ENCODE data around the gene HINFP.

Gene HINFP

GRCh38 chr11:119148720-119149017 is 27.3 kb downstream of the HINFP start:
- TF ChIP-seq, protein P1, sequence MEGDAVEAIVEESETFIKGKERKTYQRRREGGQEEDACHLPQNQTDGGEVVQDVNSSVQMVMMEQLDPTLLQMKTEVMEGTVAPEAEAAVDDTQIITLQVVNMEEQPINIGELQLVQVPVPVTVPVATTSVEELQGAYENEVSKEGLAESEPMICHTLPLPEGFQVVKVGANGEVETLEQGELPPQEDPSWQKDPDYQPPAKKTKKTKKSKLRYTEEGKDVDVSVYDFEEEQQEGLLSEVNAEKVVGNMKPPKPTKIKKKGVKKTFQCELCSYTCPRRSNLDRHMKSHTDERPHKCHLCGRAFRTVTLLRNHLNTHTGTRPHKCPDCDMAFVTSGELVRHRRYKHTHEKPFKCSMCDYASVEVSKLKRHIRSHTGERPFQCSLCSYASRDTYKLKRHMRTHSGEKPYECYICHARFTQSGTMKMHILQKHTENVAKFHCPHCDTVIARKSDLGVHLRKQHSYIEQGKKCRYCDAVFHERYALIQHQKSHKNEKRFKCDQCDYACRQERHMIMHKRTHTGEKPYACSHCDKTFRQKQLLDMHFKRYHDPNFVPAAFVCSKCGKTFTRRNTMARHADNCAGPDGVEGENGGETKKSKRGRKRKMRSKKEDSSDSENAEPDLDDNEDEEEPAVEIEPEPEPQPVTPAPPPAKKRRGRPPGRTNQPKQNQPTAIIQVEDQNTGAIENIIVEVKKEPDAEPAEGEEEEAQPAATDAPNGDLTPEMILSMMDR (IDR thresholded peaks at IDR 0.05; ENCODE audit: low read depth, low read length, missing control alignments): no peak
- peak overlapping the region; percentile 47 for H3K4me3 ChIP-seq (replicated peaks; ENCODE audit: low read depth, low read length)
- DNase-seq (ENCODE audit: extremely low read depth, low read depth): no peak

GRCh38 chr11:119149018-119149785 is 27.8 kb downstream of the HINFP start, which contains the start of gene ABCG4:
TSS of gene ABCG4 (plus strand) at chr11:119149052. CDS start at chr11:119149966, 914 bp downstream.
- DNase-seq (ENCODE audit: extremely low read depth, low read depth): no peak
- TF ChIP-seq, protein P1 (IDR thresholded peaks at IDR 0.05; ENCODE audit: low read depth, low read length, missing control alignments): no peak
- H3K4me3 ChIP-seq (replicated peaks; ENCODE audit: low read depth, low read length): peak within 1 kb of the TSS; percentile 47

- TF ChIP-seq, protein P1 (IDR thresholded peaks at IDR 0.05; ENCODE audit: low read depth, low read length, missing control alignments): no peak
- no peak for DNase-seq (ENCODE audit: extremely low read depth, low read depth)
- H3K4me3 ChIP-seq (replicated peaks; ENCODE audit: low read depth, low read length): peak overlapping the region; percentile 47; the same call in 1 of the 2 replicates
Measured at GRCh38 chr11:119149786-119150275, 28.5 kb downstream of the HINFP start.

- TF ChIP-seq, protein P1 (IDR thresholded peaks at IDR 0.05; ENCODE audit: low read depth, low read length, missing control alignments): no peak
- H3K4me3 ChIP-seq (replicated peaks; ENCODE audit: low read depth, low read length): no peak overlapping the region
- no peak for DNase-seq (ENCODE audit: extremely low read depth, low read depth)
Measured at GRCh38 chr11:119152043-119152442, 30.7 kb downstream of the HINFP start.

- TF ChIP-seq, protein P1 (IDR thresholded peaks at IDR 0.05; ENCODE audit: low read depth, low read length, missing control alignments): no peak
- H3K4me3 ChIP-seq (replicated peaks; ENCODE audit: low read depth, low read length): no peak overlapping the region
- no peak for DNase-seq (ENCODE audit: extremely low read depth, low read depth)
Measured at GRCh38 chr11:119152604-119153003, 31.2 kb downstream of the HINFP start.

DNA sequence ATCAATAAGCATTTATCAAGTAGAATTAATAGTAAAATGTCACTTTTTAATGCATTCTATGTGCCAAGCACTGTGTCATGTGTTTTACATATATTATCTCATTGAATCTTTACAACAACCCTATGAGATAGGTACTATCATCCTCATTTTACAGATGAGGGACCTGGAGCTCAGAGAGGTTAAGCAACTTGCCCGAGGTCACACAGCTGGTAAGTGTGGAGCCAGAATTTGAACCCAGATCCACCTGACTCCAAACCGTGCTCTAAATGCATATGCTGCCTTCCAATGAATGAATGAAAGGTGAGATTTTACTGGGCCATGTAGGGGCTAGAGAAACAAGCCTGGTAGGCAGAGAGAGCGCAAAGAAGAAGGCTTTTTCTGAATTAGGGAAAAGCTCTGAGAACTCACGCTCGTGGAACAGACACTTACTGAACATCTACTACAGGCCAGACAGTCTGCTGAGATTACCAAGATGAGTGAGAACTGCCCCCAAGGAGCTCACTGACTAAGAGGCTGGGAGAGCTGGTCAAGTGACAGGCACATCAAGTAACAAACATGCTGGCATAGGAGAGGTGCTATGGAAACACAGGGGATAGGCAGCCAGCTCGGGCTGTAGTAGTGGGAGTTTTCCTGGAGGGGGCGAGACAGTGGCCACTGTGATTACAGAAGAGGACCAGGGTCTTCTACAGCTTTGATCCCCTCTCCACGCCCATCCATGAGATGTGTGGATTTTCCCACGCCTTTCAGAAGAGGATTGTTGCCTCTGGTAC is 31.9 kb downstream of the HINFP start:
- no peak overlapping the region for H3K4me3 ChIP-seq (replicated peaks; ENCODE audit: low read depth, low read length)
- TF ChIP-seq, protein P1 (IDR thresholded peaks at IDR 0.05; ENCODE audit: low read depth, low read length, missing control alignments): peak; percentile 17
- DNase-seq (ENCODE audit: extremely low read depth, low read depth): no peak

All from HFF-Myc (cell line).